ENCODE data around the gene SMIM12. TPM values are rescaled to one million over a fixed set of nuclear protein-coding genes. Genes with fewer than 3 reads are reported as not detected.

The SMIM12 gene
- total and polyA plus RNA-seq, 4 donors = 11.9 to 60.8 (median 45.5) TPM

GRCh38 chr1:34845131-34845901, 14.2 kb downstream of the SMIM12 start:
- no peak overlapping the region for H3K4me3 ChIP-seq (ENCODE audit: low read depth in 1 of 3, low read length in 3 of 3)
- peak overlapping the region; percentile 43 for H3K27ac ChIP-seq (ENCODE audit: low read depth in 1 of 2, low read length in 2 of 2)
- H3K9me3 ChIP-seq (ENCODE audit: control insufficient read depth in 4 of 4, low read length in 3 of 4) = no peaks in the 10 kb centered on the region
- no peak for DNase-seq (ENCODE audit: low spot score)
- H3K4me1 ChIP-seq (ENCODE audit: control insufficient read depth in 4 of 4, insufficient read depth in 4 of 4, low read length in 3 of 4) = peaks cover 0 to 7% (median 2%) of the 10 kb centered on the region in 4 donors
- no peak overlapping the region for H3K9ac ChIP-seq (ENCODE audit: low read depth in 1 of 2, low read length in 2 of 2)
- 74% methylated on average over 16 of the region's 16 CpGs for WGBS
- TF ChIP-seq NR2F2 (IDR thresholded peaks at IDR 0.05) (peak; percentile 76), RXRA (IDR thresholded peaks at IDR 0.05) (peak; percentile 39 to 56), SP1 (IDR thresholded peaks at IDR 0.05) (peak; percentile 45), GABPA (IDR thresholded peaks at IDR 0.05 in 1 of 2, conservative IDR thresholded peaks at IDR 0.05 in 1 of 2) (no peak)
- peaks cover 0 to 5% (median 1%) of the 10 kb centered on the region in 4 donors for H3K36me3 ChIP-seq (ENCODE audit: control insufficient read depth in 4 of 4, insufficient read depth in 3 of 4, low read depth in 1 of 4, low read length in 3 of 4)
- H3K27me3 ChIP-seq (ENCODE audit: control insufficient read depth in 4 of 4, insufficient read depth in 4 of 4, low read length in 3 of 4) = no peaks in the 10 kb centered on the region

DNA sequence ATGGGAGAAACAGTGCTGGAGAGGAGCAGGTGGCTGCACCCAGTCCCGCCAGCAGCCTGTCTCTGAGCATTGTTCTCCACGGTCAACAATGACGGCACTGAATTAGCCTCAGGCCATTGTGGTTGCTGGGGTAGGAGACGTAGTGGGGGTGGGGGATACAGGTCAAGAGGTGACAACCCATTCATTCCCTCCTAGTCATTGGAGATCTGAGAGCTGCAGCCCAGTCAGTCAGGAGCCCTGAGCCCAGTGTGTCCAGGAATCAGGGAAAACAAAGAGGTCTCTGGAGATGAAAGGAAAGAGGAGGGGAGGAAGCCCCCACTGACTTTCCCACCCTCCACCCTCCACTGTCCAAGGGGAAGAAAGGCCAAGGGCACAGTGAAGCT, 15.3 kb downstream of the SMIM12 start:
- H3K27ac ChIP-seq (ENCODE audit: low read depth in 1 of 2, low read length in 2 of 2) = peak overlapping the region; percentile 2 to 49

More for the DNA sequence above, 15.3 kb downstream of the SMIM12 start:
- peaks cover 0 to 7% (median 2%) of the 10 kb centered on the region in 4 donors for H3K4me1 ChIP-seq (ENCODE audit: control insufficient read depth in 4 of 4, insufficient read depth in 4 of 4, low read length in 3 of 4)
- no peak overlapping the region for H3K4me3 ChIP-seq (ENCODE audit: low read depth in 1 of 3, low read length in 3 of 3)
- no peaks in the 10 kb centered on the region for H3K9me3 ChIP-seq (ENCODE audit: control insufficient read depth in 4 of 4, low read length in 3 of 4)
- TF ChIP-seq, protein P1, sequence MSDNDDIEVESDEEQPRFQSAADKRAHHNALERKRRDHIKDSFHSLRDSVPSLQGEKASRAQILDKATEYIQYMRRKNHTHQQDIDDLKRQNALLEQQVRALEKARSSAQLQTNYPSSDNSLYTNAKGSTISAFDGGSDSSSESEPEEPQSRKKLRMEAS (IDR thresholded peaks at IDR 0.05) = no peak
- TF ChIP-seq JUND (IDR thresholded peaks at IDR 0.05) (no peak), RAD21 (IDR thresholded peaks at IDR 0.05) (no peak), ATF3 (IDR thresholded peaks at IDR 0.05) (no peak), SP1 (IDR thresholded peaks at IDR 0.05) (no peak), YY1 (IDR thresholded peaks at IDR 0.05) (no peak), RXRA (IDR thresholded peaks at IDR 0.05) (no peak), REST (IDR thresholded peaks at IDR 0.05) (no peak), HNF4G (IDR thresholded peaks at IDR 0.05) (no peak)
- TF ChIP-seq, protein P2, sequence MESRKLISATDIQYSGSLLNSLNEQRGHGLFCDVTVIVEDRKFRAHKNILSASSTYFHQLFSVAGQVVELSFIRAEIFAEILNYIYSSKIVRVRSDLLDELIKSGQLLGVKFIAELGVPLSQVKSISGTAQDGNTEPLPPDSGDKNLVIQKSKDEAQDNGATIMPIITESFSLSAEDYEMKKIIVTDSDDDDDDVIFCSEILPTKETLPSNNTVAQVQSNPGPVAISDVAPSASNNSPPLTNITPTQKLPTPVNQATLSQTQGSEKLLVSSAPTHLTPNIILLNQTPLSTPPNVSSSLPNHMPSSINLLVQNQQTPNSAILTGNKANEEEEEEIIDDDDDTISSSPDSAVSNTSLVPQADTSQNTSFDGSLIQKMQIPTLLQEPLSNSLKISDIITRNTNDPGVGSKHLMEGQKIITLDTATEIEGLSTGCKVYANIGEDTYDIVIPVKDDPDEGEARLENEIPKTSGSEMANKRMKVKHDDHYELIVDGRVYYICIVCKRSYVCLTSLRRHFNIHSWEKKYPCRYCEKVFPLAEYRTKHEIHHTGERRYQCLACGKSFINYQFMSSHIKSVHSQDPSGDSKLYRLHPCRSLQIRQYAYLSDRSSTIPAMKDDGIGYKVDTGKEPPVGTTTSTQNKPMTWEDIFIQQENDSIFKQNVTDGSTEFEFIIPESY (IDR thresholded peaks at IDR 0.05) = no peak
- no peaks in the 10 kb centered on the region for H3K27me3 ChIP-seq (ENCODE audit: control insufficient read depth in 4 of 4, insufficient read depth in 4 of 4, low read length in 3 of 4)
- H3K36me3 ChIP-seq (ENCODE audit: control insufficient read depth in 4 of 4, insufficient read depth in 3 of 4, low read depth in 1 of 4, low read length in 3 of 4) = peaks cover 0 to 5% (median 1%) of the 10 kb centered on the region in 4 donors
- no peak overlapping the region for H3K9ac ChIP-seq (ENCODE audit: low read depth in 1 of 2, low read length in 2 of 2)
- DNase-seq (ENCODE audit: low spot score) = no peak
- WGBS = 83% methylated on average over 4 of the region's 4 CpGs
